GM18868 (cell line): ENCODE data around the gene ANKZF1.

Source experiments
- ATAC-seq: cut with Tn5 transposase; IDR thresholded peaks from one replicate; pipeline ENCODE4 v1.9.1; 2021; ENCODE audit warnings: mild to moderate bottlenecking, moderate library complexity; ENCODE audit not compliant: unreplicated experiment

Gene ANKZF1

GRCh38 chr2:219225350-219225749 lies 4.3 kb upstream of the ANKZF1 start:
- ATAC-seq, result no peak

- ATAC-seq, result no peak
Observed at GRCh38 chr2:219228041-219228910, 1.3 kb upstream of the ANKZF1 start.

- ATAC-seq, result peak; percentile 3
Observed at GRCh38 chr2:219228911-219229304, 698 bp upstream of the ANKZF1 start.

GRCh38 chr2:219230059-219230540 lies 494 bp downstream of the ANKZF1 start:
- ATAC-seq, result peak; percentile 13

- no peak for ATAC-seq
Observed at GRCh38 chr2:219234331-219234730, 4.7 kb downstream of the ANKZF1 start.

- no peak for ATAC-seq
Observed at GRCh38 chr2:219243291-219243761, 13.7 kb downstream of the ANKZF1 start.

- no peak for ATAC-seq
Observed at GRCh38 chr2:219244789-219245147, 15.2 kb downstream of the ANKZF1 start.

- ATAC-seq, result peak; percentile 88
Observed at GRCh38 chr2:219245148-219245898, 15.7 kb downstream of the ANKZF1 start, which contains the start of the genes GLB1L and STK16. TSS of gene GLB1L (minus strand) at chr2:219245444. CDS start at chr2:219243573, 1,871 bp downstream. TSS of gene STK16 (plus strand) at chr2:219245479. CDS start at chr2:219246000, 521 bp downstream.

GRCh38 chr2:219245899-219246230 lies 16.3 kb downstream of the ANKZF1 start:
- no peak for ATAC-seq

GRCh38 chr2:219246559-219246958 lies 17.0 kb downstream of the ANKZF1 start:
- ATAC-seq, result no peak

GRCh38 chr2:219247678-219248642 lies 18.4 kb downstream of the ANKZF1 start:
- ATAC-seq, result no peak

GRCh38 chr2:219248845-219249202 lies 19.2 kb downstream of the ANKZF1 start:
- no peak for ATAC-seq

- ATAC-seq, result no peak
Observed at GRCh38 chr2:219249203-219249980, 19.8 kb downstream of the ANKZF1 start.

- ATAC-seq, result no peak
Observed at GRCh38 chr2:219250049-219250781, 20.6 kb downstream of the ANKZF1 start.

GRCh38 chr2:219251656-219252055 lies 22.1 kb downstream of the ANKZF1 start:
- no peak for ATAC-seq

- no peak for ATAC-seq
Observed at GRCh38 chr2:219252084-219252483, 22.5 kb downstream of the ANKZF1 start.

- ATAC-seq, result no peak
Observed at GRCh38 chr2:219252570-219252899, 22.9 kb downstream of the ANKZF1 start.

GRCh38 chr2:219252900-219253752 lies 23.5 kb downstream of the ANKZF1 start, which contains the start of gene TUBA4B:
TSS of gene TUBA4B (plus strand) at chr2:219253243. CDS start at chr2:219253408, 165 bp downstream.
- ATAC-seq, result no peak
